ENCODE results near the gene MYO9A.

MYO9A gene

DNA sequence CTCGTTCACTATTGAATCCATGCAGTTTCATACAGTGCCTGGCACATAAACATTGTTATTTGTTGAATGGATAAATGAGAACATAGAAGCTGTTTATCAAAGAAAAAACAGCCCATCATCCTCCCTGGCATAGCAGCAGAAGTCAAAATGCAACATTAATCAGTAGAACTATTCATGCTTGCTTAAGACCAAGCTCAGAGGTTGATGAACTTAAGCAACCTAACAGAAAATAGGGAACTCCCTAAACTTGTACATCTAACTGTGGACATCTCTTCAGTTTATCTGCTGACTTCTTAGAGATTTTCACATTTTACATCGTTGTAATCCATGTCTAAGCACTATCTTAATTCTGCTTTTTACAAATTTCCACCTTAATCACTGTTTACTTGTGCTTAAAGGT, 29.5 kb upstream of the MYO9A start:
- TF ChIP-seq, protein P1, sequence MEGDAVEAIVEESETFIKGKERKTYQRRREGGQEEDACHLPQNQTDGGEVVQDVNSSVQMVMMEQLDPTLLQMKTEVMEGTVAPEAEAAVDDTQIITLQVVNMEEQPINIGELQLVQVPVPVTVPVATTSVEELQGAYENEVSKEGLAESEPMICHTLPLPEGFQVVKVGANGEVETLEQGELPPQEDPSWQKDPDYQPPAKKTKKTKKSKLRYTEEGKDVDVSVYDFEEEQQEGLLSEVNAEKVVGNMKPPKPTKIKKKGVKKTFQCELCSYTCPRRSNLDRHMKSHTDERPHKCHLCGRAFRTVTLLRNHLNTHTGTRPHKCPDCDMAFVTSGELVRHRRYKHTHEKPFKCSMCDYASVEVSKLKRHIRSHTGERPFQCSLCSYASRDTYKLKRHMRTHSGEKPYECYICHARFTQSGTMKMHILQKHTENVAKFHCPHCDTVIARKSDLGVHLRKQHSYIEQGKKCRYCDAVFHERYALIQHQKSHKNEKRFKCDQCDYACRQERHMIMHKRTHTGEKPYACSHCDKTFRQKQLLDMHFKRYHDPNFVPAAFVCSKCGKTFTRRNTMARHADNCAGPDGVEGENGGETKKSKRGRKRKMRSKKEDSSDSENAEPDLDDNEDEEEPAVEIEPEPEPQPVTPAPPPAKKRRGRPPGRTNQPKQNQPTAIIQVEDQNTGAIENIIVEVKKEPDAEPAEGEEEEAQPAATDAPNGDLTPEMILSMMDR (IDR thresholded peaks at IDR 0.05; ENCODE audit: low read depth, low read length, missing control alignments), result no peak
- no peak overlapping the region for H3K4me3 ChIP-seq (ENCODE audit: low read depth, low read length)
- in situ Hi-C loops (cut with HindIII; ENCODE audit: low sequenced_read_pairs), result no loop called here
- no peak for DNase-seq (ENCODE audit: low read depth)

DNA sequence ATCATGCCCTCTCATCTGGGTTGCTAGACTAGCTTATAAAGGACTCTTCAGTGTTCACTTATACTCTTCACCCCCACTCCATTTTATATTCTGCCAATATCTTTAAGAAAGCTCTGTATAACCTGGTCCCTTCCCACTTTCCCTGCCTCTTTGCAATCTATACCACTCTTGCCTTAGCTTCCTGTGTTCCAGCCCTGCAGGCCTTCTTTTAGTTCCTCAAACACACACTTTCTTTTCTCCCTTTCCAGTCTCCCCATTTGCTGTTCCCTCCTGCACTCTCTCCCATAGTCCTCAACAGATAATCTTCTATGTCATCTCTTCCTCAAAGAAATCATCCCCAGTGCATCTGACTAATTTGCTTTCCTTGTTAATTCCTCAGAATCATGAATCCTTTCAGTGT, 29.0 kb upstream of the MYO9A start:
- in situ Hi-C loops (cut with HindIII; ENCODE audit: low sequenced_read_pairs), result no loop called here
- TF ChIP-seq, protein P1 (IDR thresholded peaks at IDR 0.05; ENCODE audit: low read depth, low read length, missing control alignments), result no peak
- no peak for DNase-seq (ENCODE audit: low read depth)
- H3K4me3 ChIP-seq (ENCODE audit: low read depth, low read length), result no peak overlapping the region

DNA sequence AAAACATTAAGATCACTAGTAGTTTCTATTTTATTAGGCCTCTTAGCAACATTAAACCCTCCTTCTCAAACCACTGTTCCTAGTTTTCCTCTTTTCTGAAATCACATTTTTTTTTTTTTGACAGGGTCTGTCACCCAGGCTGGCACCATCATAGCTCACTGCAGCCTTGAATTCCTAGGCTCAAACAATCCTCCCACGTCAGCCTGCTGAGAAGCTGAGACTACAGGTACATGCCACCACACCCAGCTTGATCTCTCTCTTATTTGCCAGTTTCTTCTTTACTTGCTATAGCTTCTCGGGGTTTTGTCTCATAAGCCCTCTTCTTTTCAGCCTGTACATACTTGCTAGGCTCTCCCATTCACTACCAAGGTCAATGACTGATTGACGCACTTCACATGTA, 28.3 kb upstream of the MYO9A start:
- DNase-seq (ENCODE audit: low read depth), result no peak
- in situ Hi-C loops (cut with HindIII; ENCODE audit: low sequenced_read_pairs), result no loop called here
- H3K4me3 ChIP-seq (ENCODE audit: low read depth, low read length), result no peak overlapping the region
- TF ChIP-seq, protein P1 (IDR thresholded peaks at IDR 0.05; ENCODE audit: low read depth, low read length, missing control alignments), result no peak

DNA sequence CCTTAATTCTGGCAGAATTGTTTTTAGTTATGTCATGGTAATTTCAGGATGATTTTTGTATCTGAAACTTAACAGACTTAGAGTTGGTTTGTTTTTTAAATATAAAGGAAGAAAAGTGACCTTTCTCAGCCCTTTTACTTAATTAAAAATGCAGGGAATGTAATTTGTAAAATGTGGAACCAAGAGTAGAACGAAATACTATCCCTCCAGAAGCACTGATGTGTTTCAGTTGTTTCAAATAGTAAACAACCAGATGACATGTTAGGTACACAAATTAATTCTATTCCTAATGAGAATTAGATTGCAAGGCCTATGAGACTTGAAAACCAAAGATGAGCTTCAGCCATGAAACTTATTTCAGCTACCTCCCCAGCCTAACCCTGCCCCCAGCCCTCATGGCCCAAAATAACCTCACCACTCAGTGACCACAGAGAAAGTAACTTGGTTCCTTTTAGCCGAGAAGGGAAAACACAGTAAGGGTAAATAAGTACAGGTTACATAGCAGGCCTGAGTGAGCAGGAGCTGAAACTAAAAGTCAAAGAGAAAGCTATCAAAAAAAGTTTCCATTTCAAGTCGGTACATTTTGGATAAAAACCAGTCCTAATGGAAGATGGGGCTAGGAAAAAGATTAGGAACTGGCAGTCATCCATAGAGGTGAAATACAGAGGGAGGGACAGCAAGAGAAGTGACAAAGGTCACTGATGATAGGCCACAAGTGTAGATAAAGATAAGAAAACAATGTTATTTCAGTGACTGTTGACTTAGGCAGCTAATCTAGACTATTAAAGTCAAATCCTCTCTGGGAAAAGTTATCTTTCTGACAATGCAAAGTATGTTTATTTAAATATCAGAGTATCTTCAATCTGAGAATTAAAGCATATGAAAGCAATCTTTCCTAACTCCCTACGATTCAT, 23.5 kb upstream of the MYO9A start:
- no peak for DNase-seq (ENCODE audit: low read depth)
- no peak overlapping the region for H3K4me3 ChIP-seq (ENCODE audit: low read depth, low read length)
- in situ Hi-C loops (cut with HindIII; ENCODE audit: low sequenced_read_pairs), result no loop called here
- TF ChIP-seq, protein P1 (IDR thresholded peaks at IDR 0.05; ENCODE audit: low read depth, low read length, missing control alignments), result no peak

DNA sequence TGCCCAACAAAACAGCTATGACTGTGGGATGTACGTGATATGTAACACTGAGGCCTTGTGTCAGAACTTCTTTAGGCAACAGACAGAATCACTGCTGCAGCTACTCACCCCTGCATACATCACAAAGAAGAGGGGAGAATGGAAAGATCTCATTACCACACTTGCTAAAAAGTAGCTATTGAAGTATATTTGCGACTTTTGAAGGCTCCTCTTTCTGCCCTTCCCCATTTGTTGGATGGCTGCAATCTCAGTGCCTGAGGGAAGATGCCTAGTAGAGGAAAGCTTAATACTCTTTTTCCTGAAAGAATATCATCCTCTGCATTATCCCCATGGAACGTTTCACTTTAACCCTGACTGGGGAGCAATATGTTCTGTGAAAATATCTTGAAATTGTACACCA, 22.1 kb upstream of the MYO9A start:
- H3K4me3 ChIP-seq (ENCODE audit: low read depth, low read length), result no peak overlapping the region
- TF ChIP-seq, protein P1 (IDR thresholded peaks at IDR 0.05; ENCODE audit: low read depth, low read length, missing control alignments), result no peak
- no peak for DNase-seq (ENCODE audit: low read depth)
- in situ Hi-C loops (cut with HindIII; ENCODE audit: low sequenced_read_pairs), result no loop called here

DNA sequence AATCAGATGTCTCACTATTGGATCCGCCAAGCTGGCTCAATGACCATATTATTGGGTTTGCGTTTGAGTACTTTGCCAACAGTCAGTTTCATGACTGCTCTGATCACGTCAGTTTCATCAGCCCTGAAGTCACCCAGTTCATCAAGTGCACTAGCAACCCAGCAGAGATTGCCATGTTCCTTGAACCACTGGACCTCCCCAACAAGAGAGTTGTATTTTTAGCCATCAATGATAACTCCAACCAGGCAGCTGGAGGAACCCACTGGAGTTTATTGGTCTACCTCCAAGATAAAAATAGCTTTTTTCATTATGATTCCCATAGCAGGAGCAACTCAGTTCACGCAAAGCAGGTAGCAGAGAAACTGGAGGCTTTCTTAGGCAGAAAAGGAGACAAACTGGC, 21.7 kb upstream of the MYO9A start:
- no peak for DNase-seq (ENCODE audit: low read depth)
- TF ChIP-seq, protein P1 (IDR thresholded peaks at IDR 0.05; ENCODE audit: low read depth, low read length, missing control alignments), result no peak
- in situ Hi-C loops (cut with HindIII; ENCODE audit: low sequenced_read_pairs), result no loop called here
- no peak overlapping the region for H3K4me3 ChIP-seq (ENCODE audit: low read depth, low read length)

All from astrocyte of the cerebellum (primary cell).